GM19238 (cell line): Measurements from ENCODE around the gene B4GALT1.

Source experiments
- DNase-seq: peaks from one replicate; pipeline ENCODE4 v3.0.0; 2011; ENCODE audit warnings: low spot score; ENCODE audit not compliant: insufficient read length

The B4GALT1 gene

GRCh38 chr9:33140401-33141360 lies 26.5 kb downstream of the B4GALT1 start:
- DNase-seq, result no peak

- DNase-seq, result no peak
Observed at GRCh38 chr9:33139421-33140228, 27.5 kb downstream of the B4GALT1 start.

GRCh38 chr9:33138768-33139167 lies 28.4 kb downstream of the B4GALT1 start:
- DNase-seq, result no peak

- DNase-seq, result no peak
Observed at GRCh38 chr9:33137781-33138264, 29.3 kb downstream of the B4GALT1 start.

GRCh38 chr9:33136721-33137670 lies 30.1 kb downstream of the B4GALT1 start:
- DNase-seq, result no peak

GRCh38 chr9:33135470-33135958 lies 31.6 kb downstream of the B4GALT1 start:
- DNase-seq, result no peak

GRCh38 chr9:33135031-33135461 lies 32.1 kb downstream of the B4GALT1 start:
- no peak for DNase-seq

GRCh38 chr9:33133186-33133585 lies 34.0 kb downstream of the B4GALT1 start:
- DNase-seq, result no peak

- no peak for DNase-seq
Observed at GRCh38 chr9:33131790-33132772, 35.1 kb downstream of the B4GALT1 start.

- no peak for DNase-seq
Observed at GRCh38 chr9:33130961-33131789, 36.0 kb downstream of the B4GALT1 start.

- peak; percentile 44 for DNase-seq
Observed at GRCh38 chr9:33129886-33130881, 37.0 kb downstream of the B4GALT1 start.

- DNase-seq, result no peak
Observed at GRCh38 chr9:33129251-33129885, 37.8 kb downstream of the B4GALT1 start.

- no peak for DNase-seq
Observed at GRCh38 chr9:33128570-33128969, 38.6 kb downstream of the B4GALT1 start.

- DNase-seq, result no peak
Observed at GRCh38 chr9:33127881-33128280, 39.3 kb downstream of the B4GALT1 start.

- no peak for DNase-seq
Observed at GRCh38 chr9:33125871-33126823, 41.0 kb downstream of the B4GALT1 start.

- DNase-seq, result no peak
Observed at GRCh38 chr9:33125461-33125860, 41.7 kb downstream of the B4GALT1 start.
